Measurements from ENCODE around the gene POC1B.

Gene POC1B

DNA sequence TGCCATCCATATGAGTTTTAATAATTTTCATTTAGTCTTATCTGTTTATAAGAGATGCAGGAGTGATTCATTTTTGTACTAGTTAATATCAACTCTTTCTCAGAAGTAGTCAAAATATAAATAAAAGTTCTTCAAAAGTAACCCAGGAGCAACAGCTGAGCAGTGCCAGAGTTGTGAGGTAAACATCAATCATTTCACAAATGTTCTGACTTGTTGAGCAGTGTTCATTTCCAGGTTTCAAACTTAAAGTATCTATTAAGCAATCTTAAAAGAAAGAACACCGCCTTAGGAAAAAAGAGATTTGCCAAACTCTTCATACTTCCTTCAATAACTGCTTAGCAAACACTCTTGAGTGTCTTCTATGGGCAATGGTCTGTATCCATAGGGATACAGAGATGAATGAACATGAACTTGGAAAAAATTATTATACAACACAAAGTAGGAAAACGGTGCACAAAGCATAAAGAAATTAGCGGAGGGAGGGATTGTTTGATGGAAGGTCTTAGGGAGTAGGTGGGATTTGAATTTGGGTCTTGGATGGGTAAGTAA lies 41.9 kb upstream of the POC1B start:
- TF ChIP-seq, protein P1, sequence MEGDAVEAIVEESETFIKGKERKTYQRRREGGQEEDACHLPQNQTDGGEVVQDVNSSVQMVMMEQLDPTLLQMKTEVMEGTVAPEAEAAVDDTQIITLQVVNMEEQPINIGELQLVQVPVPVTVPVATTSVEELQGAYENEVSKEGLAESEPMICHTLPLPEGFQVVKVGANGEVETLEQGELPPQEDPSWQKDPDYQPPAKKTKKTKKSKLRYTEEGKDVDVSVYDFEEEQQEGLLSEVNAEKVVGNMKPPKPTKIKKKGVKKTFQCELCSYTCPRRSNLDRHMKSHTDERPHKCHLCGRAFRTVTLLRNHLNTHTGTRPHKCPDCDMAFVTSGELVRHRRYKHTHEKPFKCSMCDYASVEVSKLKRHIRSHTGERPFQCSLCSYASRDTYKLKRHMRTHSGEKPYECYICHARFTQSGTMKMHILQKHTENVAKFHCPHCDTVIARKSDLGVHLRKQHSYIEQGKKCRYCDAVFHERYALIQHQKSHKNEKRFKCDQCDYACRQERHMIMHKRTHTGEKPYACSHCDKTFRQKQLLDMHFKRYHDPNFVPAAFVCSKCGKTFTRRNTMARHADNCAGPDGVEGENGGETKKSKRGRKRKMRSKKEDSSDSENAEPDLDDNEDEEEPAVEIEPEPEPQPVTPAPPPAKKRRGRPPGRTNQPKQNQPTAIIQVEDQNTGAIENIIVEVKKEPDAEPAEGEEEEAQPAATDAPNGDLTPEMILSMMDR (conservative IDR thresholded peaks at IDR 0.05; ENCODE audit: low read depth, low read length), result no peak
- no peak for DNase-seq (ENCODE audit: low read depth)
- no peak overlapping the region for H3K4me3 ChIP-seq (ENCODE audit: low read depth, low read length)

DNA sequence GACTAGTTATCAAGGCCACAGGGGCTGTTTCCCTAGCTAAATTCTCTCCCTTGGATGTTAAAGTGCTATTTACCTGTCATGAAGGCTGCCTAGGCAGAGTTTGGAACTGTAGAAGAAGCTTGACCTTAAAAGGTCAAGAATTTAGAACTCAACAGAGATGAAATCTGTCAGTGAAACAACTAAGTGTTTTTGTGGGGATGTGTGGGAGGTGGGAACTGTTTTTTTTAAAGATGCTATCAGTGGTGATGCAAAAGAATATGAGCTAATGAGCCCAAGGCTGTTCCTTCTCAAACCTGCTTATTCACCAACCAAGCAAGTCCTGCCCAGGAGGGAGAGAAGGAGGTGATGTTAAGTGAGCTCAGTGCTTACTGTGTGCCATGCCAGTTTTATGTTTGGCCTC lies 40.8 kb upstream of the POC1B start:
- TF ChIP-seq, protein P1 (conservative IDR thresholded peaks at IDR 0.05; ENCODE audit: low read depth, low read length), result no peak
- DNase-seq (ENCODE audit: low read depth), result peak; percentile 49
- H3K4me3 ChIP-seq (ENCODE audit: low read depth, low read length), result no peak overlapping the region

DNA sequence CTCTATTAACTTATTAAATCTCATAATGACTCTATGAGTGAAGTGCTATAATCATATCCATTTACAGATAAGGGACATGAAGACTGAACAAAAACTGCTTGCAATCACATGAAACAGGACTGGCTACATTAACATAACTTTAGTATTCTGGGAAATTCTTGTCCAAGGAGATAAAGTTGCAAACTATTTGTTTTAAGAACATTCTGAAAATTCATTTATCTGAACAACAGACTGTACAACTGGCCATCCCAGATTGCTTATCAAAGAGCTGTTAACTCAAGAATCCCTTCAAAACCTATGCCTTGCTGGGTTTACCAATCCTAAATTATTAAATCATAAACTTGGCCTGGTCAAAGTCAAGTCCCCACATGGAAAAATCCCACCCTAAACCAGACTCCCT lies 39.2 kb upstream of the POC1B start:
- DNase-seq (ENCODE audit: low read depth), result no peak
- TF ChIP-seq, protein P1 (conservative IDR thresholded peaks at IDR 0.05; ENCODE audit: low read depth, low read length), result no peak

DNA sequence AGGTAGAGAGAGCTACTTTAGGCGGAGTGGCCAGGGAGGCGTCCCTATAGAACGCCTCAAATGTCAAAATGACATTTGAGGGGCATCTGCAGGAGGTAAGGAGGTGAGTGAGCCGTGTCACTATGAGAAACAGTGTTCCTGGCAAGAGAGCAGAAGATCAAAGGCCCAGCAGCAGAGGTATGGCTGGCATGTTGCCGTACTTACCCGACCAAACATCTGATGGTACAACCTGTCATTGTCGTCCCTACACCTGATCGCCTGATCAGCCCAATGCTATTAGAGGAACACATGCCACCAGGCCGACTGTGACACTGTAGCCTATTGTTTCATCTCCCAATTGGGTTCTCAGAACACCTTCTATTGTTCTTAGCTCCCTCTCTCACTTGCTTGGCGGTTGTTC lies 33.9 kb upstream of the POC1B start:
- no peak overlapping the region for H3K4me3 ChIP-seq (ENCODE audit: low read depth, low read length)
- TF ChIP-seq, protein P1 (conservative IDR thresholded peaks at IDR 0.05; ENCODE audit: low read depth, low read length), result no peak
- no peak for DNase-seq (ENCODE audit: low read depth)

More for the DNA sequence above, 39.2 kb upstream of the POC1B start:
- no peak overlapping the region for H3K4me3 ChIP-seq (ENCODE audit: low read depth, low read length)

DNA sequence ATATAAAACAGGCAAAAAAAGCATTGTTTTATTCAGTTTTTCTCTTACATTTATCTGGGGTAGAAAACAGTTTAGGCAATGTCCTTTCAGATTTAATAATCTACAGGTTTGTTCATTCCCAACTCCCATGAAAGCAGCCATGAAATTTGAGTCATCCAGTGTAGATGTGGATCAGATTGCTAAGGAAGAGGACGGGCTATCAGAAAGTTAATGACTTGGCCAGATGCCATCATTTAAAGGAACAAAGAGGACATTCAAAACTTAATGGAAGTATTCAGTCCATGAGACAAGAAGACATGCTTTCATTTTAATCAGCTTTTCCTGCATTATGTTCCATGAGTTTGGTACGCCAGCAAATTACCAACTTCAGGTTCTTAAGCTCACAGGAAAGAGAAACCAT lies 31.1 kb upstream of the POC1B start:
- no peak for DNase-seq (ENCODE audit: low read depth)
- no peak overlapping the region for H3K4me3 ChIP-seq (ENCODE audit: low read depth, low read length)
- TF ChIP-seq, protein P1 (conservative IDR thresholded peaks at IDR 0.05; ENCODE audit: low read depth, low read length), result no peak

DNA sequence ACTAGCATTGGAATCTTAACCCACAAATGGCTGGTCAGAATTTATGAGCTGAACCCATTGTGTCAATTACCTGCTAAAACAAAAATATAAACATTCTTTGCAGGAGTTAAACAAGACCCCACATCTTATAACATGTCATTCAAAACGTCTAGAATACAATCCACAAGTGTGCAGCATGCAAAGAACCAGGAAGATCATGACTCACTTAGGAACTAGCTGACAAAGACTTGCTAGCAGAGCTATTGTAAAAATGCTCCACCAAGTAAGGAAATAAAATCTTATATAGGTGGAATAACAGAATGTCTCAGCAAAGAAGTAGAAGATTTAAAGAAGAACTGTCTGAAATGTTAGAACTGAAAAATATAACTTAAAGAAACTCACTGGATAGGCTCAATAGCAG lies 26.5 kb upstream of the POC1B start:
- TF ChIP-seq, protein P1 (conservative IDR thresholded peaks at IDR 0.05; ENCODE audit: low read depth, low read length), result no peak
- H3K4me3 ChIP-seq (ENCODE audit: low read depth, low read length), result no peak overlapping the region
- DNase-seq (ENCODE audit: low read depth), result peak; percentile 44

DNA sequence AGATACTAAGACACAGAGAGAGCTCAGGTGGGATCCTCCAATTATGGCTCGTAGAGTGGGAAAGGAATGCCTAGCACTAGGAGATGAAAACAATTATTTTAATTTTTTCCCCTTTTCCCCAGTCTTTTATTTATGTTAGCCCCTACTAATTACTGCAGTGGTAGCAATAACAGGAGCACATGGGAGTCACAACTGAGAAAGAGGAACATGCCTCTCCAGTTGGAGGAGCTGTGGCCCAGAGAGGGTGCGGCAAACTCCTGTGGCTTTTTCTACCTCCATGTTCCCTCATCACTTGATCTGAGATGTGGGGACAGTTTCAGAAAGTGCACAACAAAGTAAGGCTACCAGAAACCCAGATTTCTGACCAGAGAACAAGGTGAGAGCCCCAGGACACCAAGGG lies 25.9 kb upstream of the POC1B start:
- no peak overlapping the region for H3K4me3 ChIP-seq (ENCODE audit: low read depth, low read length)
- no peak for DNase-seq (ENCODE audit: low read depth)
- TF ChIP-seq, protein P1 (conservative IDR thresholded peaks at IDR 0.05; ENCODE audit: low read depth, low read length), result no peak

Measured in choroid plexus epithelial cell (primary cell).